Transverse colon (tissue), 4 donors: ENCODE data around the gene CDK1.

Experiments
- EP300 ChIP-seq: sonication (generic); formaldehyde crosslinking; IDR thresholded peaks from one replicate; pipeline ENCODE4 v1.6.1; 2017; ENCODE audit warnings: antibody characterized with exemption, low read depth
- POLR2A ChIP-seq: fragments of 450-650 bp; IDR thresholded peaks from one replicate; pipeline ENCODE4 v1.6.1; 2016; ENCODE audit warnings: antibody characterized with exemption, mild to moderate bottlenecking, moderate library complexity
- POLR2AphosphoS5 ChIP-seq, 3 donors: sonication (generic); formaldehyde crosslinking; IDR thresholded peaks; one replicate each; pipeline ENCODE4 v1.6.1; 2016; ENCODE audit warnings: antibody characterized with exemption in 3 of 3
- TF ChIP-seq, protein P1 (sequence below), 5 experiments: fragments of 200-600 bp in 3 of 5; fragments of 450-650 bp in 2 of 5; sonication (generic) in 3 of 5; IDR thresholded peaks; 1 replicate in 2 of 5; 2 replicates in 3 of 5; pipeline ENCODE4 v1.5.1; 2016 to 2017; ENCODE audit warnings: antibody characterized with exemption in 5 of 5, inconsistent platforms in 3 of 5, mild to moderate bottlenecking in 2 of 5, moderate library complexity in 1 of 5

DNA sequence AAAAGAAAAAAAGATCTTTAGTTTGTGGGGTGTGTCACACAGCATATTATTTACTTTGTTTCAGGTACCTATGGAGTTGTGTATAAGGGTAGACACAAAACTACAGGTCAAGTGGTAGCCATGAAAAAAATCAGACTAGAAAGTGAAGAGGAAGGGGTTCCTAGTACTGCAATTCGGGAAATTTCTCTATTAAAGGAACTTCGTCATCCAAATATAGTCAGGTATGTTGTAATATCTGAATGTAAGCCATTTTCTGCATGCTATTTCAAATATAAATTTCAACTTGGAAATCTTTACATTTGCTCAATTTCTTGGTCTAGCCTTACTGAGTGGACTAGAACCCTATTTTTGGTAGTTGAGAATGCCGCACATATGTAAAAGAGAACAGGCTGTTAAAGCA, 6.4 kb downstream of the CDK1 start:
- TF ChIP-seq EP300 (no peak), POLR2A (no peak), POLR2AphosphoS5 (IDR thresholded peaks at IDR 0.05) (no peak)
- TF ChIP-seq, protein P1, sequence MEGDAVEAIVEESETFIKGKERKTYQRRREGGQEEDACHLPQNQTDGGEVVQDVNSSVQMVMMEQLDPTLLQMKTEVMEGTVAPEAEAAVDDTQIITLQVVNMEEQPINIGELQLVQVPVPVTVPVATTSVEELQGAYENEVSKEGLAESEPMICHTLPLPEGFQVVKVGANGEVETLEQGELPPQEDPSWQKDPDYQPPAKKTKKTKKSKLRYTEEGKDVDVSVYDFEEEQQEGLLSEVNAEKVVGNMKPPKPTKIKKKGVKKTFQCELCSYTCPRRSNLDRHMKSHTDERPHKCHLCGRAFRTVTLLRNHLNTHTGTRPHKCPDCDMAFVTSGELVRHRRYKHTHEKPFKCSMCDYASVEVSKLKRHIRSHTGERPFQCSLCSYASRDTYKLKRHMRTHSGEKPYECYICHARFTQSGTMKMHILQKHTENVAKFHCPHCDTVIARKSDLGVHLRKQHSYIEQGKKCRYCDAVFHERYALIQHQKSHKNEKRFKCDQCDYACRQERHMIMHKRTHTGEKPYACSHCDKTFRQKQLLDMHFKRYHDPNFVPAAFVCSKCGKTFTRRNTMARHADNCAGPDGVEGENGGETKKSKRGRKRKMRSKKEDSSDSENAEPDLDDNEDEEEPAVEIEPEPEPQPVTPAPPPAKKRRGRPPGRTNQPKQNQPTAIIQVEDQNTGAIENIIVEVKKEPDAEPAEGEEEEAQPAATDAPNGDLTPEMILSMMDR (IDR thresholded peaks at IDR 0.05) = no peak
